GM21529 (cell line): ENCODE measurements around the gene KIAA1217.
A peak's percentile ranks its signal among the peaks of the same experiment; 100 is the strongest.

ENCODE experiments used
- ATAC-seq: cut with Tn5 transposase; IDR thresholded peaks from one replicate; pipeline ENCODE4 v1.9.1; 2021; ENCODE audit not compliant: unreplicated experiment

The KIAA1217 gene

DNA sequence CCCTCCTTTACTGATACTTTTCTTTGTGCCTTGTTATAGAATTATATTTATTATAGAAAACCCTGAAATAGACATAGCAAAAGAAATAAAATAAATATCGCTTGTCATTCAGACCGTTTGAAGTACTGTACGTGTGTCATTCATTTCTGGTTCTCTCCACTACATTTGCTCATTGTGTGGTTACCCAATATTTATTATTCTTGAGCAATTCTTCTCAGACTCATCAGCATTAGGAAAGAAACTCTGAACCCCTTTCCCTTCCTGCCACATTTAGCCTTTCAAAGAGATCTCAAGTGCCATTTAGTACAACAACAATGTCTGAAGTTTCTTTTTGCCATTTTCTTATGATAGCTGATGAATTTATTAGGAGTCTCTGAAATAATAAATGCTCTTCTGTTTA lies 154.1 kb downstream of the KIAA1217 start:
- ATAC-seq, result no peak

DNA sequence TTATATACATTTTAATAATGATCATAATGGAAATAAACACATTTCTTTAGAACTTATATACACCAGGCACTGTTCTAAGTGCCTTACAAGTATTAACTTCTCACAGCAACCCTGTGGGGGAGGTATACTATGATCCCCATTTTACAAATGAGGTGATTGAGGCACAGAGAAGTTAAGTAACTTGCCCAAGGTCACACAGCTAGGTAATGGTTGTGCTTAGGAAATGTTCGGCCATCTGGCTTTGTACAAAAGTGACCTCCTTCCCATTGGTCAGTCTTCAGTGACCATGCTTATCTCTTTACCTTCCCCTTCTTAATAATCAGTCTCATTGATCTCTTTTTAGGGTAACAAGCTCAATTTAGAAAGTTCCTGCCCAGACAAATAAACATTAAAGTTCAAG lies 158.8 kb downstream of the KIAA1217 start:
- no peak for ATAC-seq

DNA sequence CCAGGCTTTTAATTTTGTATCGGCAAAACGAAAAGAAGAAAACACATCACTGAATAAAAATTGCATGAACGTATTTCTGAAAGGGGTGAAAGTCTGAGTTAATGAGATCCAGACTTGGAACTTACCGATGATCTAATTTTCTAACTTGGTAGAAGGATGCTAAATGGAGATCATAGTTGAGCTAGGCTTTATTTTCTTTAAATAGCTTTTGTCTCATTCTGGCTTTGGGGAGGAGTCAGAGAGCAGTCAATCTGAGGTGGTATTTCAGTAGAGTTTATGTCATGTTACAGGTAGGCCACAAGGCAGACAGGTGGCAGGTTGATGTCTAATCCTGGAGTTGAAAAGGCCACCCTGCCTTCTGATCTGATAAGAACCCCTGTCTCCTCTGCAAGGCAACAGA lies 161.9 kb downstream of the KIAA1217 start:
- ATAC-seq, result no peak

DNA sequence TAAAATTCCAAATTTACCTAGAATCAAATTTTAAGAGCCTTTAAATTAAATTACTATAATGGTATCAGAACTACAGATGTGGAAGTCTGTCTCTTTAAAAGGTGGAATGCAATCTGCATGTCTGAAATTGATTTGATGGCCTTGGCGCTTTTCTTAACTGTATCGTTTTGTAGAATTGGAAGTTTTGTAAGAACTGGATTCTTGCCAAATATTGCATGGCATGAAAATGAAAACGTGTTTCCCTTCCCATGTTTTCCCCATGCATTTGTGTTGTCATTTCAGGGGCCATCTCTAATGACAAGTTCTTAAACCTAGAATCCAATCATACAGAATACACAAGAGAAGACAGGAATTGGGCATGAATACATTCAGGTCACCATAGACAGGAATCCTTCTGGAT lies 162.5 kb downstream of the KIAA1217 start:
- no peak for ATAC-seq

DNA sequence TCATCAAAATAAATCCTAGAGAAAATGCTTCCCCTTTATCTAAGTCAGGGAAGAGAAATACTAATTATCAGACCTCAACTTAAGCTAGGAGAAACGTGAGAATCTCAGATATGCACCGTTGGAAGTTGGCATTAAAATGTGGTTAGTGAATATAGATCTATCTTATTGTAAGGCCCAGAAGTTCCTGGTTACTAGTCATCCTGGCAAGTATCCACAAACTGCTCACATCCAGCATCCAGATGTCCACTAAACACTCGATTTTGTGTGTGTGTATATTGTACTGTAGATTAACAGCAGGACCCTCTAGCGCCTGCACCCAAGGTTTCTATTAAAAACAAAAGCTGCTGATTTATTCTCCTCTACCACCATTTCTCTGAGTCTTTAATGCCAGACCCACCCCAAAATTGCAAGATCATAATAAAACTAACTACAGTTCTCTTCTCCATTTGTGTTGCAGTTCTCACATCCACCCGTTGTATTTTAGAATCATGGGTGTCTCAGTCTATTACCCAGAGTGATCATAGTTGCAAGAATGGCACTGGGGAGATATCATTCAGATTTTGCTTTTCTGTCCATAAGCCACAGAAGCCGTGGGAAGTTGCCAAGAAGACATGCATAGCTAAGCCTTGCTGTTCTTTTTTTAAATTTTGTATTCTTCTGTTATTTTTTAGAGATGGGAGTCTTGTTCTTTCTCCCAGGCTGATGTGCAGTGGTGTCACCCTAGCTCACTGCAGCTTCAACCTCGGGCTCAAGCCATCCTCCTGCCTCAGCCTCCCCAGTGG lies 165.4 kb downstream of the KIAA1217 start:
- ATAC-seq, result no peak

DNA sequence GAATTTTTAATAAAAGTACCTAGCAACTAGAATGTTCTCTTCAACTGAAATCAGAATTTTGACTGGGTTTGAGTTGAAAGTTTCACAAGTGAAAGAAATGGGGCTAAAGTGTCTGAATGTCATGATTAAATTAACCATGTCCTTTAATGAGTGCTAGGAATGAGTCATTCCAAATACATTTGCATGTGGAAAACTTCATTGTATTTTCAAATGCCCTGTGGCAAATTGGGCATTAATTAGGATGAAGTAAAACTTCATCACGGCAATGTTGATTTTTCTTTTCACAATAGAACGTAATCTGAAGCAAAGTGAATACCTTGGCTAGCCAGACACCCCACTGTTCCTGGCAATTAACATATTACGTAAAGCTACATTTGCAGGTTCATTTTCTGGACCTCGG lies 166.6 kb downstream of the KIAA1217 start:
- ATAC-seq, result no peak

DNA sequence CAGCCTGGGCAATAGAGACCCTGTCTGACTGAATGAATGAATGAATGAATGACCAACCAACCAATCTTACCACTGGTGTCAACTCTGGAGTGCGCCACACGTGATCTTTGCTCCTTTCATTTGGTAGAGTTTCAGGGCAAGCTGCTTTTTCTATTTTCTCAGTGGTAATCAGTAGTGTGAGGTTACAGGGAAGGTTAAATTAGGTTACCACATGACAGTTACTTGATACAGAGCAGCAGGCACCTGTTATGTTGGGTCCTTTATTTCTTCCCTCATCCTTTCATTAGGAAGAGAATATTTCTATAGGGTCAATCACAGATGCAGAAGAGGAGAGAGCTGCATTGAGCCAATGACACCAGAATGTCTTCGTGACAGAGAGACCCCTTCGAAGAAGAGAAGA lies 167.8 kb downstream of the KIAA1217 start:
- no peak for ATAC-seq

DNA sequence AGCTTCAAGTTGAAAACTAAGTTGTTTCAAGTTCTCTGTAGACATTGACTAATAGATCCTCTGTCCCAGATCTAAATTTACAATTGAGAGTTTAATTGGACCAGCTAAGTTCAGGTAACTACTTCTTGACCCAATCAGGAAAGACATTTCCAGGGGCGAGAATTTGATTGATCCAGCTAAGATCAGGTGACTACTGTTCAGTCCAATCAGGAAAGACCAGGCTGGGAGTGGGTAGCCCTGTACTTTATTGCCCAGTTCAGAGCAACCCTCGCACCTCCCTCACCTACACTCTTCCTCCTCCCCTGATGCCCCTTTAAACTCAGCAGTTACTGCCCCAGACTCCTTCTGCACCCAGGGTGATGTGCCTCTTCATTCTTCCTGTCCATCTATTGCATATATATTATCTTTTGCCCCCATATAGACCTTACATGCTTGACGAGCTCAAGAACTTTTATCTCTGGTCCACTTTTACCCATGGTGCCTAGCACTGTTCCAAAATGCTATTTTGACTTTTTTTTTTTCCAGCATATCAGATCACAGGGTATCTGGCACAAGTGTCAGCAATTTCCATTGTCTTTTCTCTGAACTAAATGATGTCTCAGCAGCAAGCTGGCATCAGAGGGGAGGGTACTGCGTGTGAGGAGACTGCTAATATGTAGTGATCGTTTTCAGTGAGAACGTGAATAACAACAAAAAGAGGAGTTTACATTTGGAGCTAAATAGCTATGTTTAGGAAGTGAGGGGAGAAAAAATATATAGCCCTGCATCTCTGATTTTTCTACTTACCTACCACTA lies 169.4 kb downstream of the KIAA1217 start:
- no peak for ATAC-seq

DNA sequence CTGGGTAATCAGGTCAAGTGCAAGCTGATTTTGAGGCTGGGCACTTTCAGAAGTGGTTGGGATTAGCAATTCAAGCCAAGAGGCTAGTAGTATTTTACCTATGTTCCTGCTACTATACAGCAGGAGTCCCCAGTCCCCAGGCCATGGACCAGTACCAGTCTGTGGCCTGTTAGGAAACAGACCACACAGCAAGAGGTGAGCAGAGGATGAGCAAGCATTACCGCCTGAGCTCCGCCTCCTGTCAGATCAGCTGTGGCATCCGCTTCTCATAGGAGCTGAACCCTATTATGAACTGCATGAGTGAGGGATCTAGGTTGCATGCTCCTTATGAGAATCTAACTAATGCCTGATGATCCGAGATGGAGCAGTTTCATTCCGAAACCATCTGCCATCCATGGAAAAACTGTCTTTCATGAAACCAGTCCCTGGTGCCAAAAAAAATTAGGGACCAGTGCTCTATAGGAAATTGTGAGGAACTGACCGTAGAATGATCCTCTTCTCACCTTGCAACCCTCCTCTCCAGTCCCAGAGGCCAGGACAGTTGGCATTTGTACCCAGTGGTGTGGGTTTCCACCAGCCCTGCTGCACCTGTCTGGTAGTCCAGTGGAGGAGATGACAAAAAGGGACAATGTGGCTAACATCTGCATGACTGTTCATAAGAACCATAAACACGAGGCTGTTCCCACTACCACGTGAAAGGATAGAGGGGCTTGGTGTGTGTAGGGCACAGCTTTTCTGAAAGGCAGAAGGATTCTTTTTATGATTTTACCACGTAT lies 172.5 kb downstream of the KIAA1217 start:
- no peak for ATAC-seq

DNA sequence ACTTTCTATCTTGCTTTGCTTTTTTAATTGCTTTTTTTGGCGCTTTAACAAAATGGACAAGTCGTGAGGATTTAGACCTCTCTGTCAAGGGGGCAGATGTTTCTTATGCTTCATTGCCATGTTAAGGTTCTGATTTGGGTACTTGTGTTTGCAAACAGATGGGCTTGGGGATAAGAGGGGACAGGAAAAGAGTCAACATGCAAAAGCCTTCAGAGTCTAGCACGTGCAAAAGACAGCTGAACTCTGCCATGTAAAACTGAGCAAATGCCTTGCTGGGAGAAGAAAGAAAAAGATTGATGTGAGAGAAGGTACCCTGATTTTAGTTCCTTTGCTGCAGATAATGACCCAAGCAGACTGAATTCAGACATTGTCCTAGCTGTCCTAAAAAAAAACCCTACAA lies 173.1 kb downstream of the KIAA1217 start:
- ATAC-seq, result no peak

DNA sequence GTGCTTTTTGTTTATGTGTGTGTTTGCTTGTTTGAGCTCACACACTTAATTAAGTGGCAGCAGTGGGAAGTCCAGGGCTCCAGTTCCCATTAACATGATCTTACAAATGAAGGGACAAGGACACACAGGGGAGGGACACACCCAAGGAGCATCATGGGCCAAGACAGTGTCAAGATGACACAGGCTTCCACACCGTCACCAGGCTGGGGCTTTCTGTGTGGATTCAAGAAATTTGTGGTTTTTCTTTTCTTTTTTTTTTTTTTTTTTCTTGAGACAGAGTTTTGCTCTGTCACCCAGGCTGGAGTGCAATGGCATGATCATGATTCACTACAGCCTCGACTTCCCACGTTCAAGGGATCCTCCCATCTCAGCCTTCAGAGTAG lies 173.6 kb downstream of the KIAA1217 start:
- no peak for ATAC-seq

DNA sequence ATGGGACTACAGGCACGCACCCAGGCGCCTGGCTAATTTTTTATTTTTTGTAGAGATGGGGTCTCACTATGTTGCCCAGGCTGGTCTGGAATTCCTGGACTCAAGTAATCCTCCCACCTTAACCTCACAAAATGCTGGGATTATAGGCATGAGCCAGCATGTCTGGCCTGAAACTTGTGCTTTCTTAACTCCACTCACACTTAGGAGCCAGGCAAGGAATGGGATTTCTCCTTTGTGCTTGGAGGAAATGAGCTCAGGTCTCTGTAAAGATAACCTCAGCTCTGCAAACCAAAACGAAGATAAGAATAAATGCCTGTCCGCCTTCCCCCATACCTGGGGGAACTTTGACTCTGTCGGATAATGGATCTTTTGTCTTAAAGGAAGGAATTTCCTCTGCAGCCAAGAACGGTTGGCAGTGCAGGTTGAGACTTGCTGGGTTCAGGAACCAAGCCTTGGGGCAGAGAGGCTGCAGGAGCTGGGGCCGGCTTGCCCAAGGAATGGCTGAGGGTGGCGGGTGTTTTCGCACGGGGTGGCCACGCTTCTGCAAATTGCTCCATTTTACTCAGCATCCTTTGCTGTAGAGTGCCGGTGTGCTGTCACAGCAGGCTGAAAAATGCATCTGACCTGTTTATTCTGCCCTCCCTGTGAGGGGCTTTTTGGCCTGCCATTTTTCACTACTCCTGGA lies 174.2 kb downstream of the KIAA1217 start:
- ATAC-seq, result peak; percentile 58

DNA sequence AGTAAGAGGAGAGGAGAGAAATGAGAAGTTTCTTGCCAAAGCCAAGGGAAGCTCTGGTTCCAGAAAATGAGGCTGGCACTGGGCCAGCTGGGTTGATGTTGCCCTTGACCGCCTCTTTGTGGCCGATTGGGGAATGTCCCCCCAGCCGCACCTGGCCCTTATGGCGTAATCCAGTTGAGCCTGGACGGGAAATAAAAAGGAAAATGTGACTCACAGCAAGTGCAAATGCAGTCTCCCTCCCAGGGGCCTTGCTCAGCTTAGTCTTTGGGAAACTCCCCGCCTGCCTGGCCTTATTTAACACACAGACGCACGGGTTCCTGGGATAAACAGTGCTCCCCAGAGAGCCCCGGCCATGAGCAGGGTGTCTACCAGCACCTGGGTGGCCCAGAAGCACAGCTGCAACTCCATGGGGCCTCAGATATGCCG lies 174.8 kb downstream of the KIAA1217 start:
- ATAC-seq, result peak; percentile 84

DNA sequence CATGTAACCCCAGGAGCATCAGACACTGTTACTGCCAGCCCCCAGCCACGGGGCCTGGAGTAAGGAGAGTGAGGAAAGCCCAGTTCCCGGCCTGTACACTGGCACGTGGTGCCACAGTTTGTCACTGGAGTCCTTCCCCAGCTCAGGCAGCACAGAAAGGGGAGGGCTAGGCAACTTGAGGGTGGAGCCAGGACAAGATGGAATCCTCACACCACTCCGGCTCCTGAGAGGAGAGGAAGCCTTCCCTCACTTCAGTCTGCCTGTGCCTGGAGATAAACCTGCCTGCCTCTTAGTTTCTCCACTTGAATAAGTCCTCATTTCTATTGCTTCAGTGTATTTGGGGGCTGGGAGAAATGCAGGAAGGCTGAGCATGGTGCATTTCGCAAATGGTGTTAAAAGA lies 176.0 kb downstream of the KIAA1217 start:
- no peak for ATAC-seq

DNA sequence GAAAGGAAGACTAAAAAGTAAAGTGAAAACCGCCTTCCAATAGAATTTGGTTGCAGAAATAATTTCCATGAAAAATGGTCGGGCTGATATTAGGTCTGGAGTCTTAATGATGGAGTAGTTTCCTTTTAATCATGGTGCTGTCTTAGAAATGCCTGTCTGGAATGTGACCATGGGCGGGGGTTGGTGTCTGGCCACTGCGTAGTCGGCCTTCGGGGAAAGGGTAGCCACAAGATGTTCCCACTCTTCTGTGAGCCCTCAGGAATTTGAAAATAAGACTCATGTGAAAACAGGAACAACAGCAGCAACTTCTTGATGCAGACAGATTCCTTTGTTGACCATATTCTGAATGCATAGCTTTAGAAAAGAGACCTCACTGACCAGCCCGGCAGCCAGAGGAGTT lies 176.8 kb downstream of the KIAA1217 start:
- ATAC-seq, result no peak

DNA sequence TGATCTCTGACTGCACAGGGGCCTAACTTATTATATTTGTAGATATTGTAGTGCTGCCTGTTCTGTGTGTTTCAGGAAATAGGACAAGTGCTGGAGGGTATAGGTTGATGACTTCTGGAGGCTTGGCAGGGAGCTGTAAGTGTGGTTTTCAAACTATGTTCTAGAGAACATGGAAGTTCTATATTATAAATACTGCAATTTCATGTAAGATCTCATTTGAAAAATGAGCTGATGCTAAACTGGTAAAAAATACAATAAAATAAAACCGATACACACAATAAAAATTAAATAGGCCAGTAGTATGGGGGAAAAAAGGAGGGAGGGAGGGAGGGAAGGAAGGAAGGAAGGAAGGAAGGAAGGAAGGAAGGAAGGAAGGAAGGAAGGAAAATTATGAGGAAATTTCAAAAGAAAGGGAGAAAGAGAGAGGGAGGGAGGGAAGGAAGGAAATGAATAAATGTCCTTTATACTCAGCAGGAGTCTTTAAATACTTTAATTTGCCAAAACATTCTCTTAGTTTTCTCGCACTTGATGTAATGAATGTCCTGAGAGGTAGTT lies 181.3 kb downstream of the KIAA1217 start:
- ATAC-seq, result no peak

DNA sequence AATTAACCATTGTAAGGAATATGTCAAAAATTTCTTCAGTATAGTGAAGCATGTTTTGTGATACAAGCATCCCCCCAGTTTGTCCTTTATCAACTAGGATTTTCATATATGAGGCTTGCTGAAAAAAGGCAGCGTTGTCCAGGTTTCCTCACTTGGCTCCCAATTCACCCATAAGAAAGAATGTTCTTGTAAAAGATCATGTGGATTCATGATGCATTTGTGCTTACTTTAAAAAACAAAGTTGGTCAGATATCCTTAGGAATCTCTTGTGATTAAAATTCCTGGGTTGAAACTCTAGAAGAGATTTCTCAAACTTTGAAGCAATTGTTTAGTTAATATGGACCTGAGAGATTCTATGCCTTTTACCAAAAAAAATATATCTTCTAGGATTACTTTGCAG lies 181.8 kb downstream of the KIAA1217 start:
- ATAC-seq, result no peak

DNA sequence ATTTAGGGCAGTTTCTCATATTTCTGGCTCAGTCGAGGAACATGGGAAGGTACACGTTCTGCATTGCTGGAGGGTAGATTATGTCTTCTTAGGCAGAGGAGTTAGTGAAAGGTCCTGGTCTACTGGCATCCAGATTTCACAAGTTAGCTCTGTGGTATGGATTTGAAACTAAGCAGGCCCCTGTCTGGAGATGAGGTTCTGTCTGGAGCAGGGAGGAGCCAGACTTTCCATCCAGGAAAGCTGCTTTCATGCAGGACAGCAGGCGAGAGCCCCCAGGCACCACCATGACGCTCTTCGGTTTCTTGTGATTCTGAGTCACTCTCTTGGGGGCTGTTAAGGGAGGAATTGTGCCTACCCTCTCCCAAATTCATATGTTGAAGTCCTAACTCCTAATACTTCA lies 184.3 kb downstream of the KIAA1217 start:
- no peak for ATAC-seq

DNA sequence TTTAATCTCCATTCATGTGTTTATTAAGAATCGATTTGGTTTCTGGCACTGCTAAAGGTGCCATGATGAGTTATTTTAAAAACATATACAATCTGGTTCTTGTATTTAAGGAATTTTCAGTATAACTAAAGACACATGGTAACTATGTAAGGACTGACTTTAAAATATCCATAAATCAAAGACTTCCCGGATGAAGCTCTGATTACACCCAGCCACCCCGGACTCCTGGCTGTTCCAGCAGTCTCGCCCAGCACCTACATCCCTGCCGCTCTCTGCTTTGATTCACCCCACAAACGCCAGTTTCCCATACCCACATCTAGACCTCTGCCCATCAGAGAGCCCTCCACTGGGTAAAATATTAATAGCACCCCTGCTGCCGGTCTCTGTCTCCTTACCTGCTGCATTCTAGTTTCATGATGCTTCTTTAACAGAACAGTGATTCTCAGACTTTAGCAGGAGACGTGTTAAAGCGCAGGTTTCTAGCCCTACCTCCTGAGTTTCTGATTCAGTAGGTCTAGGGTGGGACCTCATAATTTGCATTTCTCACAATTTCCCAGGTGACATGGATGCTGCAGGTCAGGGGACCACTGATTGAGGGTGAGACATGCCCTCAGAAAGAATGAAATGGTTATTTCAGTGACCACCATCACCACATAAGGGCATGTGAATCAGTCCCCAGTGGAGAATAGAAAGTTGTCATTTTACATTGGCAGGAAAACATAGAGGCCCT lies 185.7 kb downstream of the KIAA1217 start:
- peak; percentile 80 for ATAC-seq

DNA sequence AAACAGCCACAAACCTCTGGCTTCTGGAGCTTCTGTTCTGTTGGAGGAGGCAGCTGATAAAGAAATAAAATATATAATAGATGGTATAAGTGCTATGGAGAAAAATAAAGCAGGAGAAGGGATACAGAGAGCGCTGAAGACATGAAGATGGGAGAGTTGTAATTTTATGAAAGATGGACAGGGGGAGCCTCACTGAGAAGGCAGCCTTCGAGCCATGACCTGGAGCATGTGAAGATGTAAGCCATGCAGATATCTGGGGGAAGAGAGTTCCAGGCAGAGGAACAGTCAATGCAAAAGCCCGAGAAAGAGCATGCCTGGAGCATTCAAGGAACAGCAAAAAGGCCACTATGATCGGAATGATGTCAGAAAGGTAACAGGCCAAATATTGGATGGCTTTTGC lies 187.5 kb downstream of the KIAA1217 start:
- no peak for ATAC-seq
